Right lobe of liver (tissue), 6 donors: Measurements from ENCODE around the gene SF3B4. TPM values are rescaled to one million over a fixed set of nuclear protein-coding genes. Genes with fewer than 3 reads are reported as not detected.

Experiments used
- ATAC-seq, 4 donors: fragments of 200-7000 bp; cut with Tn5 transposase; one replicate each; pipeline ENCODE4 v1.9.1; 2020; ENCODE audit warnings: mild to moderate bottlenecking in 4 of 4, moderate library complexity in 4 of 4
- DNase-seq, 3 donors: peaks; one replicate each; pipeline ENCODE4 v3.0.0-alpha.2; 2020
- H3K27ac ChIP-seq, 3 donors: fragments of 200-600 bp; one replicate each; pipeline ENCODE4 v1.8.0; 2022
- H3K27me3 ChIP-seq, 2 donors: fragments of 200-600 bp; one replicate each; pipeline ENCODE4 v1.8.0; 2022
- H3K36me3 ChIP-seq, 4 donors: fragments of 200-600 bp; sonication (generic) in 1 of 4; one replicate each; pipeline versions ENCODE4 v1.5.1 to v1.8.0; 2017 to 2022; ENCODE audit warnings: control low read depth in 1 of 4
- H3K4me1 ChIP-seq, 4 donors: fragments of 200-600 bp; sonication (generic) in 1 of 4; one replicate each; pipeline versions ENCODE4 v1.5.1 to v1.8.0; 2017 to 2022; ENCODE audit warnings: control low read depth in 1 of 4
- H3K4me3 ChIP-seq, 3 donors: fragments of 200-600 bp; one replicate each; pipeline ENCODE4 v1.8.0; 2022
- H3K9me3 ChIP-seq, 4 donors: fragments of 200-600 bp; sonication (generic) in 1 of 4; one replicate each; pipeline versions ENCODE4 v1.5.1 to v1.8.0; 2017 to 2022; ENCODE audit warnings: control low read depth in 1 of 4
- POLR2A ChIP-seq: fragments of 450-650 bp; IDR thresholded peaks from one replicate; pipeline ENCODE4 v1.6.1; 2017; ENCODE audit warnings: antibody characterized with exemption, mild to moderate bottlenecking
- WGBS: methylation state at CpG from one replicate; pipeline ENCODE4 v1.1.6; 2018; ENCODE audit warnings: low coverage, low lambda C conversion rate; ENCODE audit not compliant: insufficient coverage; ENCODE audit errors: missing lambda C conversion rate; 5-methylcytosine and 5-hydroxymethylcytosine counted together
- intact Hi-C, 2 donors: fragments of 100-400 bp; cut with DNase I; formaldehyde crosslinking; loops; one replicate each; pipeline versions ENCODE4 v1.11.2 to v1.14.1; 2022
- total RNA-seq, 6 experiments: library from RNA; depleted of rRNA in 2 of 6; stranded (reverse); fragments of >200 nt in 2 of 6; fragmentation: NEBNext Ultra II Directional in 3 of 6; extraction: Animal tissue kit (Norgen Biotek cat#: 25700) in 3 of 6; gene quantifications; one replicate each; pipeline versions ENCODE4 v1.1.0 to v1.2.4, GENCODE V29; 2016 to 2023
- TF ChIP-seq, protein P1 (sequence below), 4 donors: fragments of 200-600 bp in 3 of 4; fragments of 450-650 bp in 1 of 4; IDR thresholded peaks; one replicate each; pipeline versions ENCODE4 v1.5.1 to v1.8.0; 2016 to 2022; ENCODE audit warnings: antibody characterized with exemption in 4 of 4, mild to moderate bottlenecking in 2 of 4
- donor health status: DM: no; HTN: yes; CAD: no.
- donor health status: DM: no; HTN: no; CAD: no.
- donor health status: DM: no; HTN: no; CAD: no.
- donor health status: DM: no; HTN: yes; CAD: no.
- donor health status: DM: no; HTN: yes; CAD: no.

The SF3B4 gene
- total RNA-seq, 6 experiments from 2014 or later = 8.2 to 18.5 (median 12.2) TPM

DNA sequence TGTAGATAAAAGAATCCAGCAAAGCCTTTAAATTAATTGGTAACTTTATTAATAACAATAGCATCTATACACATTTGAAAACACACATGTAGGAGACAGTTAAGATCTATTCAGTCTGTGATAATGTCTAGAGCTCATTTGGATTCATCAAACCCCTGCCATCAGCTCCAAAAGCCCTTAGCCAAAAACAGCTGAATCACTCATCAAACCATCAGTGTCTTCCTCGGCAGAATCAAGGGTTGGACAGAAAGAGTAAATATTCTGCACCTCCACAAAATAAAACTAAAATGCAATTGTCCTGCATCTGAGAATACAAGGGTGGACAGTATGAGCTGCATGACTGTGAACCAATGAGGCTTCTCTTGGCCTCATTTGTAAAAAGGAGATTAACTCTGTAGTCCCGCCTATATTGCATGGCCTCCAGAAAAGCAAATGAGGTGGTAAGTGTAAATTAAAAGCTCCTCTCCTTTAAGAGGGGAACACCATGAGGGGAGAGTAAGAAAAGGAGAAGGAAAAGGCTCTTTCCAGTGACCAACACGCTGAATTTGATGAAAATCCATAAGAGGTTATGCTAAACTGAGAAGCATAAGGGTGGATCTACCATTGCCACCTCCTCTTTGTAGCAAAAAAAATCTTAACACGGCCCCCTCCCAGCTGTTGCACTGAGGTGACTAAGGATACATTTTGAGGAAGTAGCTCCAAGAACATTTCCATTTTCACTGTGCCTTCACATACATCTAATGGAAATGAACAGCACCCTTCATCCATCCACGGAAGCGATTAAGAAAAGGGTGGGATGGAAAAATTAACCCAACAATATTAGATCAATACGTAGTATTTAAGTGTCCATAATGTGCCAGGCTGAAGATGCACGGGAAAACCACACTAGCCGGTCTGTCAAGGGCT lies 42.9 kb downstream of the SF3B4 start:
- ATAC-seq (no peak), DNase-seq (no peak)
- peak overlapping the region; percentile 56 to 69 (median 66) for H3K4me3 ChIP-seq
- WGBS = 3% methylated on average over 9 of the region's 9 CpGs
- intact Hi-C loops = no loop called here
- no peaks in the 10 kb centered on the region for H3K9me3 ChIP-seq
- no peak for TF ChIP-seq POLR2A
- TF ChIP-seq, protein P1, sequence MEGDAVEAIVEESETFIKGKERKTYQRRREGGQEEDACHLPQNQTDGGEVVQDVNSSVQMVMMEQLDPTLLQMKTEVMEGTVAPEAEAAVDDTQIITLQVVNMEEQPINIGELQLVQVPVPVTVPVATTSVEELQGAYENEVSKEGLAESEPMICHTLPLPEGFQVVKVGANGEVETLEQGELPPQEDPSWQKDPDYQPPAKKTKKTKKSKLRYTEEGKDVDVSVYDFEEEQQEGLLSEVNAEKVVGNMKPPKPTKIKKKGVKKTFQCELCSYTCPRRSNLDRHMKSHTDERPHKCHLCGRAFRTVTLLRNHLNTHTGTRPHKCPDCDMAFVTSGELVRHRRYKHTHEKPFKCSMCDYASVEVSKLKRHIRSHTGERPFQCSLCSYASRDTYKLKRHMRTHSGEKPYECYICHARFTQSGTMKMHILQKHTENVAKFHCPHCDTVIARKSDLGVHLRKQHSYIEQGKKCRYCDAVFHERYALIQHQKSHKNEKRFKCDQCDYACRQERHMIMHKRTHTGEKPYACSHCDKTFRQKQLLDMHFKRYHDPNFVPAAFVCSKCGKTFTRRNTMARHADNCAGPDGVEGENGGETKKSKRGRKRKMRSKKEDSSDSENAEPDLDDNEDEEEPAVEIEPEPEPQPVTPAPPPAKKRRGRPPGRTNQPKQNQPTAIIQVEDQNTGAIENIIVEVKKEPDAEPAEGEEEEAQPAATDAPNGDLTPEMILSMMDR (IDR thresholded peaks at IDR 0.05) = no peak
- H3K36me3 ChIP-seq = no peaks in the 10 kb centered on the region
- peak overlapping the region; percentile 98 to 99 (median 99) for H3K27ac ChIP-seq
- H3K27me3 ChIP-seq = no peaks in the 10 kb centered on the region
- H3K4me1 ChIP-seq = peaks cover 0 to 17% (median 7%) of the 10 kb centered on the region in 4 donors

DNA sequence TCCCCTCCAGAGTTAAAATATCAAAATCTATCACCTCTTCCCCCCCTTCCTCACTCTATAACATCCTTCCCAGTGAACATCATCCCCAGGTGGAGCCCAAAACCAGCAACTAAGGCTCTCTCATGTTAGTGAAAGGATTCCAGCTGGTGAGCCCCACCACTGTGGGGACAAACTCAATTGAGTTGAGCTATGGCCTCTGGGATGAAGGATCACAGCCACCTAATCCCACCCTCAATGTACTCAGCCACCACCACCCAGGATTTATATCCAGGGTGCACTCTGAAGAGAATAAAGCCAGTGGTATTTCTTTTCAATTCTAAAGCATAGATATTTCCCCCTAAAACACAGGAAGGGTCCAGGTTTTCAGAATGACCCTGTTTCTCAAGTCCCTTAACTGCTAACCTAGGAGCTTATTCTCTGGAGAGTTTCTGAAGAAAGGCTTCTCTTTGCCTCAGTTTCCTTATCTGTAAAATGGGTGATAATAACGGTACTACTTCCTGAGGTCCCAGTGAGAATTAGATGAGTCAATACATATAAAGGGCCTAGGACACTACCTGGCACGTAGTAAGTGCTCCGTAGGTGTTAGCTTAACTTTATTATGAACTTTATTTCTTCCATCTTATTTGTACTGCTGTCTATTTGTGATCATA lies 43.9 kb downstream of the SF3B4 start:
- DNase-seq = no peak
- no peak for ATAC-seq
- no peak overlapping the region for H3K27ac ChIP-seq

DNA sequence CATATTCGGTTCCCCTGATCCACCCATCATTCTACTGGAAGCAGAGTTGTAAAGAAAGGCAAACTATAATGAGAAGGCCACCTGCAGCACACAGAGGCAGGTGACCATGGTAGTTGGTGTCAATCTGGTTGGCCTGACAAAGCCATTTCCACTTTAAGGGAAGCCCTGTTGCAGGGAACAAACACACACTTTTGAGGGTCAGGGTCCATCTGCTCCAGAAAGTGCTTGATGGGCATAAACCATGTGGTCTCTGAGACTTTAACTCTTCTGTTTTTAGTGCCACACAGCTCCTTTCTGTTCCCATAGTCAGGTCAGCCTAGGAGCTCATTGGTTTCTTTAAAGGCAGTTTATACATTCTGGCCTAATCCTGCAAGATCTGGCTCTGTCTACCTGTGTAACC lies 45.7 kb downstream of the SF3B4 start:
- Histone ChIP-seq H3K4me3 (no peak overlapping the region), H3K27me3 (no peaks in the 10 kb centered on the region), H3K9me3 (no peaks in the 10 kb centered on the region), H3K27ac (no peak overlapping the region), H3K4me1 (peaks cover 0 to 17% (median 7%) of the 10 kb centered on the region in 4 donors), H3K36me3 (no peaks in the 10 kb centered on the region)
- TF ChIP-seq, protein P1 (IDR thresholded peaks at IDR 0.05) = no peak
- no peak for TF ChIP-seq POLR2A
- ATAC-seq = no peak
- 25% methylated on average over 1 of the region's 1 CpG for WGBS
- intact Hi-C loops = no loop called here
- DNase-seq = no peak

More for the DNA sequence above, 43.9 kb downstream of the SF3B4 start:
- Histone ChIP-seq H3K4me1 (peaks cover 0 to 17% (median 7%) of the 10 kb centered on the region in 4 donors), H3K36me3 (no peaks in the 10 kb centered on the region), H3K9me3 (no peaks in the 10 kb centered on the region), H3K27me3 (no peaks in the 10 kb centered on the region), H3K4me3 (peak overlapping the region in 1 of 3 donors; percentile 69)
- TF ChIP-seq, protein P1 (IDR thresholded peaks at IDR 0.05) = no peak
- TF ChIP-seq POLR2A = no peak
- whole genome bisulfite sequencing = 40% methylated on average over 1 of the region's 3 CpGs
- intact Hi-C loops = no loop called here

DNA sequence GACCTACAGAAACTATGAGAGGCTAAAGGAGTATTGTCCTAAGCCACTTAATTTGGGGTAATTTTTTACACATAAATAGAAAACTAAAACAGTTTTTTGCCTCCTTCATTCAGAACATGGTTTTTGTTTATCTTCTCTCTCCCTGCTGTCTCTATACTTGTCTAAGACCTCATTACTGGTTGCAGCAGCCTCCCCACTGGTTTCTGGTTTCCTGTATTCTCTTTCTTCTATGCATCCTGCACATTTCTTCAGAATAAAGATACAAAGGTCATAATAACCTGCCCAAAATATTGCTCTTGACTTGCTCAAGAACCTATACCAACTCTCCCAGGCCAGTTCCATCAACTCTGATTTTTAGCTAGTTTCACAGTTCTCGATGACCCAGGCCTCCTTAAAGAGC lies 48.0 kb downstream of the SF3B4 start:
- WGBS = 78% methylated on average over 1 of the region's 1 CpG
- no peaks in the 10 kb centered on the region for H3K9me3 ChIP-seq
- H3K27ac ChIP-seq = no peak overlapping the region
- no peak overlapping the region for H3K4me3 ChIP-seq
- DNase-seq (no peak), ATAC-seq (no peak)
- TF ChIP-seq, protein P1 (IDR thresholded peaks at IDR 0.05) = no peak
- TF ChIP-seq POLR2A = no peak
- no peaks in the 10 kb centered on the region for H3K36me3 ChIP-seq
- H3K27me3 ChIP-seq = no peaks in the 10 kb centered on the region
- peaks cover 0 to 10% (median 4%) of the 10 kb centered on the region in 4 donors for H3K4me1 ChIP-seq
- intact Hi-C loops = no loop called here
